Neuronal stem cell (in vitro differentiated cells): ENCODE results near the gene TMPRSS11F.

Experiments used
- DNase-seq: peaks from one replicate; pipeline ENCODE4 v3.0.0-alpha.2; 2013; ENCODE audit warnings: low spot score
- H2AFZ ChIP-seq: one replicate; pipeline ENCODE4 v1.6.1; 2013; ENCODE audit warnings: mild to moderate bottlenecking, low read length, inconsistent platforms
- H2AK5ac ChIP-seq: 2 replicates; pipeline ENCODE4 v1.6.1; 2013; ENCODE audit warnings: low read depth, mild to moderate bottlenecking, inconsistent platforms, low read length, moderate library complexity, mixed read lengths
- H2BK120ac ChIP-seq: 2 replicates; pipeline ENCODE4 v1.6.1; 2013; ENCODE audit warnings: low read depth, mild to moderate bottlenecking, inconsistent platforms, low read length, moderate library complexity, mixed read lengths
- H2BK12ac ChIP-seq: one replicate; pipeline ENCODE4 v1.6.1; 2013; ENCODE audit warnings: low read length, inconsistent platforms
- H2BK15ac ChIP-seq: 2 replicates; pipeline ENCODE4 v1.6.1; 2013; ENCODE audit warnings: mild to moderate bottlenecking, low read length, inconsistent platforms, mixed read lengths
- H2BK5ac ChIP-seq: one replicate; pipeline ENCODE4 v1.6.1; 2013; ENCODE audit warnings: inconsistent platforms, mild to moderate bottlenecking, low read length, moderate library complexity
- H3K14ac ChIP-seq: one replicate; pipeline ENCODE4 v1.6.1; 2013; ENCODE audit warnings: low read length, inconsistent platforms
- H3K18ac ChIP-seq: 2 replicates; pipeline ENCODE4 v1.6.1; 2013; ENCODE audit warnings: low read length, inconsistent platforms
- H3K23ac ChIP-seq: 2 replicates; pipeline ENCODE4 v1.6.1; 2013; ENCODE audit warnings: low read depth, mild to moderate bottlenecking, mixed read lengths, low read length, inconsistent platforms; ENCODE audit not compliant: poor library complexity
- H3K27ac ChIP-seq: replicated peaks from 3 replicates; pipeline ENCODE4 v1.5.1; 2013; ENCODE audit warnings: low read length, inconsistent platforms
- H3K27me3 ChIP-seq, 3 experiments: 2 replicates each; pipeline ENCODE4 v1.6.1; 2013; ENCODE audit warnings: low read length in 3 of 3, mild to moderate bottlenecking in 2 of 3, inconsistent platforms in 1 of 3, low read depth in 1 of 3, mixed read lengths in 1 of 3, moderate library complexity in 1 of 3; ENCODE audit not compliant: control insufficient read depth in 3 of 3, insufficient read depth in 3 of 3
- H3K36me3 ChIP-seq, 2 donors: replicated peaks in 1 of 2; 2 replicates each; pipeline ENCODE4 v1.6.1; 2013; ENCODE audit warnings: low read length in 2 of 2; ENCODE audit not compliant: control insufficient read depth in 2 of 2, insufficient read depth in 2 of 2
- H3K4ac ChIP-seq: 2 replicates; pipeline ENCODE4 v1.6.1; 2013; ENCODE audit warnings: inconsistent platforms, mild to moderate bottlenecking, low read length, moderate library complexity
- H3K4me1 ChIP-seq, 2 donors: 1 replicate in 1 of 2; 2 replicates in 1 of 2; pipeline ENCODE4 v1.6.1; 2013; ENCODE audit warnings: low read length in 2 of 2, low read depth in 1 of 2; ENCODE audit not compliant: control insufficient read depth in 2 of 2, insufficient read depth in 1 of 2
- H3K4me2 ChIP-seq: one replicate; pipeline ENCODE4 v1.6.1; 2013; ENCODE audit warnings: mild to moderate bottlenecking, low read length, inconsistent platforms; ENCODE audit not compliant: insufficient read depth, poor library complexity, severe bottlenecking
- H3K4me3 ChIP-seq, 2 donors: 2 replicates each; pipeline ENCODE4 v1.5.1; 2013; ENCODE audit warnings: low read length in 2 of 2, mild to moderate bottlenecking in 2 of 2, inconsistent platforms in 1 of 2, moderate library complexity in 1 of 2
- H3K79me1 ChIP-seq: one replicate; pipeline ENCODE4 v1.6.1; 2013; ENCODE audit warnings: low read depth, mild to moderate bottlenecking, inconsistent platforms, low read length, moderate library complexity
- H3K9ac ChIP-seq: one replicate; pipeline ENCODE4 v1.6.1; 2013; ENCODE audit warnings: mild to moderate bottlenecking, low read depth, low read length, inconsistent platforms; ENCODE audit not compliant: poor library complexity
- H3K9me3 ChIP-seq, 2 donors: replicated peaks in 1 of 2; 2 replicates each; pipeline versions ENCODE3 to v1.6.1; 2013; ENCODE audit warnings: low read length in 2 of 2, mild to moderate bottlenecking in 2 of 2, inconsistent platforms in 1 of 2, low read depth in 1 of 2, mixed read lengths in 1 of 2, moderate library complexity in 1 of 2; ENCODE audit not compliant: control insufficient read depth in 2 of 2, insufficient read depth in 1 of 2
- H4K8ac ChIP-seq: one replicate; pipeline ENCODE4 v1.6.1; 2013; ENCODE audit warnings: low read depth, mild to moderate bottlenecking, inconsistent platforms, low read length, moderate library complexity
- H4K91ac ChIP-seq: one replicate; pipeline ENCODE4 v1.6.1; 2013; ENCODE audit warnings: low read length, low read depth, mild to moderate bottlenecking, inconsistent platforms; ENCODE audit not compliant: poor library complexity
- WGBS, 2 donors: extraction: QIAGEN DNeasy Blood & Tissue Kit; methylation state at CpG; one replicate each; pipeline ENCODE4 v1.1.7; 2013; ENCODE audit warnings: missing lambda C conversion rate in 2 of 2, mixed read lengths in 1 of 2; ENCODE audit not compliant: insufficient read length in 2 of 2, insufficient replicate concordance in 1 of 2; ENCODE audit errors: extremely low coverage in 2 of 2; 5-methylcytosine and 5-hydroxymethylcytosine counted together

TMPRSS11F gene

GRCh38 chr4:68109868-68110267 lies 19.8 kb downstream of the TMPRSS11F start:
- H2BK12ac ChIP-seq: no peak overlapping the region
- no CpG with 5 or more reads among the region's 1 CpG for WGBS, 2 donors

GRCh38 chr4:68082758-68083157 lies 46.9 kb downstream of the TMPRSS11F start:
- Histone ChIP-seq H3K27ac (no peak overlapping the region), H2BK5ac (no peak overlapping the region), H3K9me3 (no peaks in the 10 kb centered on the region), H3K4me2 (no peak overlapping the region), H3K18ac (no peak overlapping the region), H4K91ac (no peak overlapping the region), H2AK5ac (no peak overlapping the region), H3K23ac (no peak overlapping the region), H3K79me1 (no peaks in the 10 kb centered on the region), H3K14ac (no peak overlapping the region), H3K36me3 (no peaks in the 10 kb centered on the region), H2AFZ (no peak overlapping the region), H3K4me3 (no peak overlapping the region), H3K27me3 (no peaks in the 10 kb centered on the region), H2BK15ac (no peak overlapping the region), H3K4ac (no peak overlapping the region), H3K4me1 (no peaks in the 10 kb centered on the region), H3K9ac (no peak overlapping the region), H4K8ac (no peak overlapping the region), H2BK12ac (no peak overlapping the region), H2BK120ac (no peak overlapping the region)
- no CpG with 5 or more reads among the region's 1 CpG for WGBS, 2 donors
- DNase-seq: no peak

More at GRCh38 chr4:68109868-68110267, 19.8 kb downstream of the TMPRSS11F start:
- Histone ChIP-seq H3K4me2 (no peak overlapping the region), H3K9me3 (no peaks in the 10 kb centered on the region), H3K4ac (no peak overlapping the region), H3K4me1 (no peaks in the 10 kb centered on the region), H2BK15ac (no peak overlapping the region), H3K9ac (no peak overlapping the region), H3K14ac (no peak overlapping the region), H2AK5ac (no peak overlapping the region), H3K18ac (no peak overlapping the region), H3K27me3 (no peaks in the 10 kb centered on the region), H3K23ac (no peak overlapping the region), H3K36me3 (no peaks in the 10 kb centered on the region), H4K91ac (no peak overlapping the region), H3K27ac (no peak overlapping the region), H2BK120ac (no peak overlapping the region), H2BK5ac (no peak overlapping the region), H3K79me1 (no peaks in the 10 kb centered on the region), H4K8ac (no peak overlapping the region), H2AFZ (no peak overlapping the region), H3K4me3 (no peak overlapping the region)
- DNase-seq: no peak

DNA sequence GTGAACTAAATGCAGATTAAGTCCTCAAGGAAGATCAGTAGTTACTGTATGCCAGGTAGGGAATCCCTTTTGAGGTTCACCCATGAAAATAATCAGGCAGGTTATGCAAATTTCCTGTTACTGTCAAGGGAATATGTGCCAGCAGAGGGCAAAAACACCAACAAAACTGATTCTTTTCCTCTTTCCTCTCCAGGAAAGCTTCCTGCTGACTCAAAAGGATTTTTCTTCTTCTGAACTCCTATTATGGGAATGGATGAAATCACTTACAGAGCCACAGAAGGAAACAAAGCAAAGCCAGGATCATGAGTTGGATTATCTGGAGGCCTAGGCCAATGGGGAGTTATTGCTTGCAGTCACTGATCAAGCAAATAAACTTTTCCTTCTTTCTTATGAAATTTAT lies 49.7 kb downstream of the TMPRSS11F start:
- Histone ChIP-seq H3K36me3 (no peaks in the 10 kb centered on the region), H2BK12ac (no peak overlapping the region), H3K23ac (no peak overlapping the region), H2AFZ (no peak overlapping the region), H3K14ac (no peak overlapping the region), H3K27ac (no peak overlapping the region), H2AK5ac (no peak overlapping the region), H3K9ac (no peak overlapping the region), H2BK5ac (no peak overlapping the region), H3K4ac (no peak overlapping the region), H3K4me2 (no peak overlapping the region), H3K79me1 (no peaks in the 10 kb centered on the region), H4K8ac (no peak overlapping the region), H3K4me3 (no peak overlapping the region), H3K4me1 (no peaks in the 10 kb centered on the region), H2BK15ac (no peak overlapping the region), H4K91ac (no peak overlapping the region), H3K18ac (no peak overlapping the region), H3K9me3 (no peaks in the 10 kb centered on the region), H3K27me3 (no peaks in the 10 kb centered on the region), H2BK120ac (no peak overlapping the region)
- no peak for DNase-seq

GRCh38 chr4:68077737-68078136 lies 51.9 kb downstream of the TMPRSS11F start:
- Histone ChIP-seq H3K14ac (no peak overlapping the region), H3K4me2 (no peak overlapping the region), H3K23ac (no peak overlapping the region), H3K9me3 (no peaks in the 10 kb centered on the region), H3K4me1 (no peaks in the 10 kb centered on the region), H2BK120ac (no peak overlapping the region), H3K27me3 (no peaks in the 10 kb centered on the region), H3K27ac (no peak overlapping the region), H2BK12ac (no peak overlapping the region), H2AFZ (no peak overlapping the region), H3K4ac (no peak overlapping the region), H4K8ac (no peak overlapping the region), H2AK5ac (no peak overlapping the region), H3K9ac (no peak overlapping the region), H2BK5ac (no peak overlapping the region), H4K91ac (no peak overlapping the region), H2BK15ac (no peak overlapping the region), H3K36me3 (no peaks in the 10 kb centered on the region), H3K4me3 (no peak overlapping the region), H3K79me1 (no peaks in the 10 kb centered on the region), H3K18ac (peak overlapping the region; percentile 42)
- DNase-seq: no peak
- WGBS, 2 donors: no CpG with 5 or more reads among the region's 8 CpGs
